Neural progenitor cell (in vitro differentiated cells): ENCODE measurements around the gene PSMC4.

Experiments
- CTCF ChIP-seq: fragments of 200-600 bp; sonication (generic); IDR thresholded peaks from 2 replicates; pipeline ENCODE4 v1.5.1; 2017; ENCODE audit warnings: antibody characterized with exemption, mild to moderate bottlenecking
- EZH2 ChIP-seq: fragments of 200-600 bp; sonication (generic); IDR thresholded peaks from 2 replicates; pipeline ENCODE4 v1.6.1; 2017; ENCODE audit warnings: antibody characterized with exemption, mild to moderate bottlenecking, moderate library complexity
- EZH2phosphoT487 ChIP-seq: fragments of 200-600 bp; sonication (generic); IDR thresholded peaks from 2 replicates; pipeline ENCODE4 v1.6.1; 2017; ENCODE audit warnings: antibody characterized with exemption

- TF ChIP-seq CTCF, result no peak
- TF ChIP-seq EZH2, result no peak
- TF ChIP-seq EZH2phosphoT487, result no peak
Observed at GRCh38 chr19:39946532-39946931, 24.4 kb upstream of the PSMC4 start.
